Measurements from ENCODE around the gene SPP2. TPM values are rescaled to one million over a fixed set of nuclear protein-coding genes. Genes with fewer than 3 reads are reported as not detected.

The SPP2 gene
- total RNA-seq, 1 experiment from 2014 or later = not detected

- Histone ChIP-seq H3K4me1 (ENCODE audit: control insufficient read depth, insufficient read depth, low read length) (no peaks in the 10 kb centered on the region), H3K27me3 (ENCODE audit: control insufficient read depth, insufficient read depth, low read length) (no peaks in the 10 kb centered on the region), H3K9me3 (ENCODE audit: control insufficient read depth, insufficient read depth, low read depth, low read length) (no peaks in the 10 kb centered on the region; the same call in 1 of the 2 replicates), H3K27ac (ENCODE audit: low read length) (no peak overlapping the region), H3K4me3 (ENCODE audit: low read depth in 2 of 2, low read length in 2 of 2) (no peak overlapping the region), H3K36me3 (ENCODE audit: control insufficient read depth, insufficient read depth, low read length) (no peaks in the 10 kb centered on the region)
- ChIA-PET POLR2A (interaction anchor here (0.7 kb wide), 1 partner anchor 167 kb away, joined by 6 read pairs; no protein-coding TSS in a partner anchor), CTCF (no interaction called here)
- TF ChIP-seq TCF7L2 (IDR thresholded peaks at IDR 0.05; ENCODE audit: low read depth, low read length) = no peak
- no peak for TF ChIP-seq SIN3A (IDR thresholded peaks at IDR 0.05; ENCODE audit: borderline replicate concordance, insufficient read depth, low read depth, low read length)
- TF ChIP-seq CTCF (IDR thresholded peaks at IDR 0.05) = no peak
- TF ChIP-seq REST (IDR thresholded peaks at IDR 0.05; ENCODE audit: insufficient read depth in 1 of 2, low read depth in 2 of 2, low read length in 1 of 2) = no peak
- no peak for TF ChIP-seq POLR2AphosphoS5 (IDR thresholded peaks at IDR 0.05; ENCODE audit: low read depth, low read length)
- no TSS peak for BruUV-seq (replicated peaks)
- in situ Hi-C loops (cut with HindIII; ENCODE audit: low pct_unique_long_range_greater_than_20kb, low sequenced_read_pairs) (no loop called here), intact Hi-C loops (cut with micrococcal nuclease; ENCODE audit: unreplicated experiment) (no loop called here)
- DNase-seq (ENCODE audit: low read depth, low spot score) (no peak), ATAC-seq (no peak)
These were observed 36.1 kb upstream of the SPP2 start for GRCh38 chr2:234014427-234014826.

GRCh38 chr2:234015861-234016260 is 34.6 kb upstream of the SPP2 start:
- Histone ChIP-seq H3K27ac (ENCODE audit: low read length) (no peak overlapping the region), H3K9me3 (ENCODE audit: control insufficient read depth, insufficient read depth, low read depth, low read length) (no peaks in the 10 kb centered on the region; the same call in 1 of the 2 replicates), H3K4me3 (ENCODE audit: low read depth in 2 of 2, low read length in 2 of 2) (no peak overlapping the region), H3K36me3 (ENCODE audit: control insufficient read depth, insufficient read depth, low read length) (no peaks in the 10 kb centered on the region), H3K27me3 (ENCODE audit: control insufficient read depth, insufficient read depth, low read length) (no peaks in the 10 kb centered on the region), H3K4me1 (ENCODE audit: control insufficient read depth, insufficient read depth, low read length) (no peaks in the 10 kb centered on the region)
- no peak for DNase-seq (ENCODE audit: low read depth, low spot score)
- no peak for TF ChIP-seq REST (IDR thresholded peaks at IDR 0.05; ENCODE audit: insufficient read depth in 1 of 2, low read depth in 2 of 2, low read length in 1 of 2)
- no peak for TF ChIP-seq POLR2AphosphoS5 (IDR thresholded peaks at IDR 0.05; ENCODE audit: low read depth, low read length)
- TF ChIP-seq CTCF (IDR thresholded peaks at IDR 0.05) = no peak
- in situ Hi-C loops (cut with HindIII; ENCODE audit: low pct_unique_long_range_greater_than_20kb, low sequenced_read_pairs) (no loop called here), intact Hi-C loops (cut with micrococcal nuclease; ENCODE audit: unreplicated experiment) (no loop called here)
- ATAC-seq = no peak
- no TSS peak for BruUV-seq (replicated peaks)
- ChIA-PET POLR2A (no interaction called here), CTCF (no interaction called here)
